Lung (tissue), 12 donors: ENCODE measurements around the gene ZFP90. TPM values are rescaled to one million over a fixed set of nuclear protein-coding genes. Genes with fewer than 3 reads are reported as not detected.
"Not testable (repeated sequence)": the region's sequence is repeated elsewhere in the genome, so short reads cannot be mapped to it uniquely, and the experiment has no call there.

Experiments
- ATAC-seq: fragments of 200-7000 bp; cut with Tn5 transposase; one replicate; pipeline ENCODE4 v1.9.1; 2020; ENCODE audit warnings: moderate number of reproducible peaks; ENCODE audit not compliant: insufficient read depth, low FRiP score
- DNase-seq, 3 donors: peaks; one replicate each; pipeline ENCODE4 v3.0.0-alpha.2; 2013 to 2017
- H3K27ac ChIP-seq, 2 donors: one replicate each; pipeline ENCODE4 v1.5.1; 2013; ENCODE audit warnings: mild to moderate bottlenecking in 2 of 2, moderate library complexity in 2 of 2, control low read depth in 1 of 2, inconsistent platforms in 1 of 2, low read depth in 1 of 2, low read length in 1 of 2
- H3K27me3 ChIP-seq, 3 donors: one replicate each; pipeline ENCODE4 v1.5.1; 2013; ENCODE audit warnings: low read length in 2 of 3; ENCODE audit not compliant: control insufficient read depth in 3 of 3, insufficient read depth in 3 of 3
- H3K36me3 ChIP-seq, 4 donors: one replicate each; pipeline ENCODE4 v1.5.1; 2013; ENCODE audit warnings: low read length in 4 of 4, mild to moderate bottlenecking in 1 of 4, moderate library complexity in 1 of 4; ENCODE audit not compliant: control insufficient read depth in 4 of 4, insufficient read depth in 4 of 4
- H3K4me1 ChIP-seq, 5 donors: one replicate each; pipeline ENCODE4 v1.5.1; 2013; ENCODE audit warnings: low read length in 5 of 5, mild to moderate bottlenecking in 2 of 5, moderate library complexity in 1 of 5; ENCODE audit not compliant: control insufficient read depth in 5 of 5, insufficient read depth in 5 of 5
- H3K4me3 ChIP-seq: one replicate; pipeline ENCODE4 v1.5.1; 2013; ENCODE audit warnings: mild to moderate bottlenecking, control low read depth, moderate library complexity
- H3K9ac ChIP-seq, 2 donors: one replicate each; pipeline ENCODE4 v1.5.1; 2013; ENCODE audit warnings: low read length in 2 of 2, control low read depth in 1 of 2; ENCODE audit not compliant: insufficient read depth in 1 of 2
- H3K9me3 ChIP-seq, 4 donors: one replicate each; pipeline ENCODE4 v1.5.1; 2013; ENCODE audit warnings: low read length in 3 of 4, mild to moderate bottlenecking in 1 of 4, moderate library complexity in 1 of 4; ENCODE audit not compliant: control insufficient read depth in 4 of 4, insufficient read depth in 3 of 4
- WGBS, 2 donors: extraction: QIAGEN DNeasy Blood & Tissue Kit; methylation state at CpG; one replicate each; pipeline ENCODE4 v1.1.7; 2013; 5-methylcytosine and 5-hydroxymethylcytosine counted together
- polyA plus RNA-seq, 2 donors: library from polyadenylated mRNA; stranded (reverse); fragments of 200-250 nt; gene quantifications; one replicate each; pipeline ENCODE4 v1.2.1, GENCODE V29; 2013
- total RNA-seq, 2 donors: library from RNA; depleted of rRNA in 1 of 2; stranded (reverse); fragments of >200 nt in 1 of 2; gene quantifications; one replicate each; pipeline ENCODE4 v1.2.1, GENCODE V29; 2014 to 2021
- TF ChIP-seq, protein P1 (sequence below): IDR thresholded peaks from 2 replicates; pipeline ENCODE4 v1.5.1; 2012; ENCODE audit warnings: mild to moderate bottlenecking; ENCODE audit errors: control extremely low read depth, extremely low read depth
- donor health status: control.
- donor health status: control.
- donor health status: Bipolar disorder and iron deficiency.
- donor health status: healthy.
- donor health status: DM: yes; HTN: yes; CAD: no.

Gene ZFP90
- total and polyA plus RNA-seq, 4 donors: 5.9 to 39.6 (median 12.6) TPM

DNA sequence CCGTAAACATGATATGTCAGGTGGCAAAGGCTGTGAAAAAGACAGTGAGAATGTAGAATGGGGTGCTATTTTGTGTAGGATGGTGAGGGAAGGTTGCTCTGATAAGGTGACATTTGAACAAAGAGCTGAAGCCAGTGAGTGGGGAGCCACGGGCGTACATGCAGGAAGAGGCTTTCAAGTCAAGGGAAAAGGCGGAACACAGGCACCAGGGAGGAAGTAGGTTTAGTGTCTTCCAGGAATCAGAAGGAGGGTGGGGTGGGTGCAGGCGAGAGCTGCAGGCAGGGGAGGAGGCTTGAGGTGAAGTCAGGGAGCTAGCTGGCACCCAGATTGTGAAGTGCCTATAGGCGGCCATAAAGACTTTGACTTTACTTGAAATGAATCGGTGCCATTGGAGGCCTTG, 14.1 kb downstream of the ZFP90 start:
- 93 to 97% methylated on average over 7 of the region's 7 CpGs for WGBS, 2 donors
- no peak for ATAC-seq
- H3K4me1 ChIP-seq: no peaks in the 10 kb centered on the region

GRCh38 chr16:68560341-68560740, 21.2 kb downstream of the ZFP90 start:
- H3K4me3 ChIP-seq, H3K27me3 ChIP-seq, H3K9ac ChIP-seq, DNase-seq, H3K4me1 ChIP-seq, ATAC-seq, H3K27ac ChIP-seq: not testable (repeated sequence)
- WGBS, 2 donors: 98 to 100% methylated on average over 2 of the region's 2 CpGs
- peaks cover 37 to 97% (median 78%) of the 10 kb centered on the region in 4 donors for H3K36me3 ChIP-seq
- H3K9me3 ChIP-seq: peaks cover 46 to 81% (median 65%) of the 10 kb centered on the region in 4 donors

More for the DNA sequence above, 14.1 kb downstream of the ZFP90 start:
- TF ChIP-seq, protein P1, sequence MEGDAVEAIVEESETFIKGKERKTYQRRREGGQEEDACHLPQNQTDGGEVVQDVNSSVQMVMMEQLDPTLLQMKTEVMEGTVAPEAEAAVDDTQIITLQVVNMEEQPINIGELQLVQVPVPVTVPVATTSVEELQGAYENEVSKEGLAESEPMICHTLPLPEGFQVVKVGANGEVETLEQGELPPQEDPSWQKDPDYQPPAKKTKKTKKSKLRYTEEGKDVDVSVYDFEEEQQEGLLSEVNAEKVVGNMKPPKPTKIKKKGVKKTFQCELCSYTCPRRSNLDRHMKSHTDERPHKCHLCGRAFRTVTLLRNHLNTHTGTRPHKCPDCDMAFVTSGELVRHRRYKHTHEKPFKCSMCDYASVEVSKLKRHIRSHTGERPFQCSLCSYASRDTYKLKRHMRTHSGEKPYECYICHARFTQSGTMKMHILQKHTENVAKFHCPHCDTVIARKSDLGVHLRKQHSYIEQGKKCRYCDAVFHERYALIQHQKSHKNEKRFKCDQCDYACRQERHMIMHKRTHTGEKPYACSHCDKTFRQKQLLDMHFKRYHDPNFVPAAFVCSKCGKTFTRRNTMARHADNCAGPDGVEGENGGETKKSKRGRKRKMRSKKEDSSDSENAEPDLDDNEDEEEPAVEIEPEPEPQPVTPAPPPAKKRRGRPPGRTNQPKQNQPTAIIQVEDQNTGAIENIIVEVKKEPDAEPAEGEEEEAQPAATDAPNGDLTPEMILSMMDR: no peak
- Histone ChIP-seq H3K4me3 (no peak overlapping the region), H3K9me3 (peaks cover 25 to 65% (median 42%) of the 10 kb centered on the region in 4 donors), H3K9ac (no peak overlapping the region), H3K27ac (no peak overlapping the region), H3K27me3 (no peaks in the 10 kb centered on the region), H3K36me3 (peaks cover 27 to 87% (median 63%) of the 10 kb centered on the region in 4 donors)
- DNase-seq: no peak

- Histone ChIP-seq H3K36me3 (peaks cover 19 to 66% (median 48%) of the 10 kb centered on the region in 4 donors), H3K4me1 (no peaks in the 10 kb centered on the region), H3K27ac (no peak overlapping the region), H3K4me3 (no peak overlapping the region), H3K9ac (no peak overlapping the region), H3K27me3 (no peaks in the 10 kb centered on the region), H3K9me3 (peaks cover 39 to 85% (median 55%) of the 10 kb centered on the region in 4 donors)
- no peak for ATAC-seq
- 99% methylated on average over 7 of the region's 7 CpGs for WGBS, 2 donors
- TF ChIP-seq, protein P1: no peak
- DNase-seq: no peak
These were observed 24.7 kb downstream of the ZFP90 start for GRCh38 chr16:68563631-68564381.

DNA sequence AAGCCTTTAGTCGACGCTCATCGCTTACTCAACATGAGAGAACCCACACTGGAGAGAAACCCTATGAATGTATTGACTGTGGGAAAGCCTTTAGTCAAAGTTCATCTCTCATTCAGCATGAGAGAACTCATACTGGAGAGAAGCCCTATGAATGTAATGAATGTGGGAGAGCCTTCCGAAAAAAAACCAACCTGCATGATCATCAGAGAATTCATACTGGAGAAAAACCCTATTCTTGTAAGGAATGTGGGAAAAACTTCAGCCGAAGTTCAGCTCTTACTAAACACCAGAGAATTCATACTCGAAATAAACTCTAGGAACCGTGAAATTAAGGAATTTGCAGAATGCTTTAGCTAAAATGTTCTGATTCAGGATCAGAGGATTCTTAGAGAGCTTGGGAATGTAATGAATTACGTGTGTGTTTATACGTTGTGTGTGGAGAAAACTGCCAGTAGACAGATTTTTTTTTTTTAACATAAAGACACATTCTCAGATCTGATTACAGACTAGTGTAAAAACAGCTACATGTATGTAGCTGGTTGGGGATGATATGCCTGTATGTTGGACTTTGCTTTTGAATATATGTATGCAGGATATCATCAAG, 25.4 kb downstream of the ZFP90 start:
- 96 to 98% methylated on average over 9 of the region's 9 CpGs for WGBS, 2 donors

More for the DNA sequence above, 25.4 kb downstream of the ZFP90 start:
- no peak for DNase-seq
- H3K36me3 ChIP-seq: peaks cover 16 to 59% (median 42%) of the 10 kb centered on the region in 4 donors
- H3K4me1 ChIP-seq: no peaks in the 10 kb centered on the region
- no peak overlapping the region for H3K4me3 ChIP-seq
- TF ChIP-seq, protein P1: no peak
- H3K27me3 ChIP-seq: no peaks in the 10 kb centered on the region
- H3K9ac ChIP-seq: no peak overlapping the region
- no peak overlapping the region for H3K27ac ChIP-seq
- H3K9me3 ChIP-seq: peaks cover 37 to 79% (median 54%) of the 10 kb centered on the region in 4 donors
- no peak for ATAC-seq
